IMR-90 (cell line): ENCODE results near the gene PLIN5. TPM values are rescaled to one million over a fixed set of nuclear protein-coding genes. Genes with fewer than 3 reads are reported as not detected.

ENCODE experiments used
- ATAC-seq: fragments of 200-7000 bp; cut with Tn5 transposase; 2 replicates; pipeline ENCODE4 v1.9.1; 2020; ENCODE audit warnings: low read depth, mild to moderate bottlenecking, moderate library complexity
- BruUV-seq: library from RNA; stranded (reverse); fragments of 400-500 nt; replicated peaks from 2 replicates; lab custom pipeline; 2021; lab: Mats Ljungman, UMichigan
- CTCF ChIA-PET: fragments of 300-600 bp; formaldehyde crosslinking; extraction: SDS; loops from one replicate; lab custom pipeline; 2021; ENCODE audit warnings: antibody characterized with exemption; lab: Yijun Ruan, JAX
- POLR2A ChIA-PET: fragments of 300-600 bp; sonication (Branson Sonifier 250); formaldehyde crosslinking; loops from one replicate; lab custom pipeline; 2022; ENCODE audit warnings: antibody characterized with exemption; ENCODE audit not compliant: unreplicated experiment; lab: Charles Lee
- DNase-seq: peaks from one replicate; pipeline ENCODE4 v3.0.0; 2013
- H2AFZ ChIP-seq: replicated peaks from 2 replicates; pipeline ENCODE3; 2013; ENCODE audit warnings: low read length, mild to moderate bottlenecking; ENCODE audit not compliant: poor library complexity
- H2AK5ac ChIP-seq: 2 replicates; pipeline ENCODE4 v1.6.1; 2013; ENCODE audit warnings: low read depth, low read length, inconsistent platforms
- H2AK9ac ChIP-seq: replicated peaks from 2 replicates; pipeline ENCODE3; 2013; ENCODE audit warnings: mild to moderate bottlenecking, low read depth, low read length, moderate library complexity; ENCODE audit not compliant: poor library complexity
- H2BK120ac ChIP-seq: 2 replicates; pipeline ENCODE4 v1.6.1; 2013; ENCODE audit warnings: low read depth, low read length, inconsistent platforms
- H2BK15ac ChIP-seq: 3 replicates; pipeline ENCODE4 v1.6.1; 2013; ENCODE audit warnings: low read depth, low read length, inconsistent platforms
- H2BK20ac ChIP-seq: 2 replicates; pipeline ENCODE4 v1.6.1; 2013; ENCODE audit warnings: low read depth, mild to moderate bottlenecking, inconsistent platforms, low read length, moderate library complexity
- H2BK5ac ChIP-seq: 2 replicates; pipeline ENCODE4 v1.6.1; 2013; ENCODE audit warnings: mild to moderate bottlenecking, low read depth, low read length, inconsistent platforms; ENCODE audit not compliant: poor library complexity, severe bottlenecking
- H3K14ac ChIP-seq: replicated peaks from 2 replicates; pipeline ENCODE4 v1.6.1; 2013; ENCODE audit warnings: low read depth, low read length, inconsistent platforms
- H3K18ac ChIP-seq: 2 replicates; pipeline ENCODE4 v1.6.1; 2013; ENCODE audit warnings: low read depth, low read length, control low read depth
- H3K23ac ChIP-seq: 2 replicates; pipeline ENCODE4 v1.6.1; 2013; ENCODE audit warnings: low read depth, low read length, inconsistent platforms
- H3K27ac ChIP-seq: 2 replicates; pipeline ENCODE4 v1.5.1; 2013; ENCODE audit warnings: mild to moderate bottlenecking, control low read depth, low read length; ENCODE audit not compliant: insufficient read depth
- H3K27me3 ChIP-seq: 2 replicates; pipeline ENCODE4 v1.6.1; 2013; ENCODE audit warnings: low read length; ENCODE audit not compliant: control insufficient read depth, insufficient read depth
- H3K36me3 ChIP-seq: 2 replicates; pipeline ENCODE4 v1.6.1; 2013; ENCODE audit warnings: low read length, mixed read lengths; ENCODE audit not compliant: control insufficient read depth, insufficient read depth
- H3K4ac ChIP-seq: 2 replicates; pipeline ENCODE4 v1.6.1; 2013; ENCODE audit warnings: low read depth, low read length, inconsistent platforms
- H3K4me1 ChIP-seq: 2 replicates; pipeline ENCODE4 v1.6.1; 2013; ENCODE audit warnings: low read length, mixed read lengths; ENCODE audit not compliant: control insufficient read depth, insufficient read depth
- H3K4me2 ChIP-seq: 2 replicates; pipeline ENCODE4 v1.6.1; 2013; ENCODE audit warnings: low read depth, mild to moderate bottlenecking, control low read depth, low read length, moderate library complexity
- H3K4me3 ChIP-seq: 2 replicates; pipeline ENCODE4 v1.5.1; 2013; ENCODE audit warnings: low read depth, mild to moderate bottlenecking, control low read depth, low read length, moderate library complexity; ENCODE audit not compliant: insufficient read depth
- H3K56ac ChIP-seq: 2 replicates; pipeline ENCODE4 v1.6.1; 2013; ENCODE audit warnings: low read length, inconsistent platforms; ENCODE audit not compliant: insufficient read depth; ENCODE audit errors: extremely low read depth
- H3K79me1 ChIP-seq, 2 experiments: 2 replicates each; pipeline ENCODE4 v1.6.1; 2013; ENCODE audit warnings: low read length in 2 of 2, inconsistent platforms in 1 of 2, low read depth in 1 of 2
- H3K9ac ChIP-seq: 2 replicates; pipeline ENCODE4 v1.6.1; 2013; ENCODE audit warnings: low read depth, low read length, control low read depth
- H3K9me1 ChIP-seq: 2 replicates; pipeline ENCODE4 v1.6.1; 2013; ENCODE audit warnings: low read length, inconsistent platforms; ENCODE audit not compliant: insufficient read depth
- H3K9me3 ChIP-seq: 2 replicates; pipeline ENCODE4 v1.6.1; 2013; ENCODE audit warnings: low read length; ENCODE audit not compliant: control insufficient read depth, insufficient read depth
- H4K20me1 ChIP-seq: 2 replicates; pipeline ENCODE4 v1.6.1; 2013; ENCODE audit warnings: low read length, inconsistent platforms; ENCODE audit not compliant: insufficient read depth
- H4K5ac ChIP-seq: 2 replicates; pipeline ENCODE4 v1.6.1; 2013; ENCODE audit warnings: mild to moderate bottlenecking, low read depth, low read length, control low read depth
- H4K8ac ChIP-seq, 2 experiments: 2 replicates each; pipeline ENCODE4 v1.6.1; 2013; ENCODE audit warnings: low read depth in 2 of 2, low read length in 2 of 2, control low read depth in 1 of 2, inconsistent platforms in 1 of 2
- H4K91ac ChIP-seq: 2 replicates; pipeline ENCODE4 v1.6.1; 2013; ENCODE audit warnings: low read depth, low read length, inconsistent platforms; ENCODE audit not compliant: insufficient read depth
- BHLHE40 ChIP-seq: fragments of 150-350 bp; IDR thresholded peaks from 2 replicates; pipeline ENCODE4 v1.6.1; 2016; ENCODE audit warnings: mild to moderate bottlenecking, low read depth, low read length
- CEBPB ChIP-seq: IDR thresholded peaks from 2 replicates; pipeline ENCODE4 v1.6.1; 2012; ENCODE audit warnings: low read depth, low read length, improper control_type of control experiment
- CHD1 ChIP-seq: IDR thresholded peaks from 2 replicates; pipeline ENCODE4 v1.6.1; 2012; ENCODE audit warnings: low read depth, low read length, improper control_type of control experiment
- ELK1 ChIP-seq: fragments of 150-350 bp; IDR thresholded peaks from 2 replicates; pipeline ENCODE4 v1.6.1; 2016; ENCODE audit warnings: low read depth, mild to moderate bottlenecking, low read length, moderate library complexity, borderline replicate concordance
- FOS ChIP-seq: fragments of 150-350 bp; IDR thresholded peaks from 2 replicates; pipeline ENCODE4 v1.6.1; 2016; ENCODE audit warnings: low read depth, low read length
- MAFK ChIP-seq: IDR thresholded peaks from 2 replicates; pipeline ENCODE4 v1.6.1; 2012; ENCODE audit warnings: low read depth, low read length, improper control_type of control experiment
- MXI1 ChIP-seq: IDR thresholded peaks from 2 replicates; pipeline ENCODE4 v1.6.1; 2012; ENCODE audit warnings: low read depth, mild to moderate bottlenecking, low read length, moderate library complexity, borderline replicate concordance
- POLR2A ChIP-seq: IDR thresholded peaks from 2 replicates; pipeline ENCODE4 v1.6.1; 2012; ENCODE audit warnings: mild to moderate bottlenecking, low read depth, low read length
- RAD21 ChIP-seq: IDR thresholded peaks from 2 replicates; pipeline ENCODE4 v1.6.1; 2012; ENCODE audit warnings: low read length, improper control_type of control experiment
- RCOR1 ChIP-seq: IDR thresholded peaks from 2 replicates; pipeline ENCODE4 v1.6.1; 2012; ENCODE audit warnings: mild to moderate bottlenecking, low read length, improper control_type of control experiment; ENCODE audit not compliant: insufficient replicate concordance
- RFX5 ChIP-seq: IDR thresholded peaks from 2 replicates; pipeline ENCODE4 v1.8.0; 2012; ENCODE audit warnings: low read depth, mild to moderate bottlenecking, low read length, moderate library complexity
- SMC3 ChIP-seq: fragments of 150-350 bp; IDR thresholded peaks from 2 replicates; pipeline ENCODE4 v1.6.1; 2016; ENCODE audit warnings: low read depth, mild to moderate bottlenecking, antibody characterized with exemption, low read length, moderate library complexity
- WGBS, 2 experiments: methylation state at CpG; one replicate each; pipeline versions ENCODE4 v1.1.5 to v1.1.7; 2013; ENCODE audit warnings: missing lambda C conversion rate in 2 of 2; ENCODE audit not compliant: insufficient read length in 1 of 2; ENCODE audit errors: extremely low coverage in 2 of 2; 5-methylcytosine and 5-hydroxymethylcytosine counted together
- dilution Hi-C: fragments of 300-500 bp; cut with HindIII; formaldehyde crosslinking; loops from one replicate; pipeline ENCODE4 v1.14.3; 2018; ENCODE audit warnings: low sequenced_read_pairs; ENCODE audit not compliant: unreplicated experiment
- in situ Hi-C: fragments of 300-500 bp; cut with MboI; formaldehyde crosslinking; loops from 3 replicates; pipeline ENCODE4 v1.14.3; 2019; ENCODE audit warnings: low sequenced_read_pairs, inconsistent platforms, mixed read lengths
- intact Hi-C: fragments of 100-400 bp; cut with micrococcal nuclease; formaldehyde crosslinking; loops from 2 replicates; pipeline ENCODE4 v1.10.0; 2022
- polyA plus RNA-seq, 3 experiments: library from polyadenylated mRNA; depleted of rRNA; stranded (reverse); fragments of >200 nt; gene quantifications; 2 replicates each; pipeline ENCODE4 v1.2.3, GENCODE V29; 2012; ENCODE audit warnings: low replicate concordance in 1 of 3
- total RNA-seq: library from RNA; depleted of rRNA; stranded (reverse); fragments of >200 nt; gene quantifications from 2 replicates; pipeline ENCODE4 v1.2.3, GENCODE V29; 2012

The PLIN5 gene
- total and polyA plus RNA-seq, 2 of the 4 experiments (the other 2 are of a cell fraction): not detected

- TF ChIP-seq ELK1 (no peak), RAD21 (no peak)
Measured at GRCh38 chr19:4501691-4502090, 33.3 kb downstream of the PLIN5 start (continued).

DNA sequence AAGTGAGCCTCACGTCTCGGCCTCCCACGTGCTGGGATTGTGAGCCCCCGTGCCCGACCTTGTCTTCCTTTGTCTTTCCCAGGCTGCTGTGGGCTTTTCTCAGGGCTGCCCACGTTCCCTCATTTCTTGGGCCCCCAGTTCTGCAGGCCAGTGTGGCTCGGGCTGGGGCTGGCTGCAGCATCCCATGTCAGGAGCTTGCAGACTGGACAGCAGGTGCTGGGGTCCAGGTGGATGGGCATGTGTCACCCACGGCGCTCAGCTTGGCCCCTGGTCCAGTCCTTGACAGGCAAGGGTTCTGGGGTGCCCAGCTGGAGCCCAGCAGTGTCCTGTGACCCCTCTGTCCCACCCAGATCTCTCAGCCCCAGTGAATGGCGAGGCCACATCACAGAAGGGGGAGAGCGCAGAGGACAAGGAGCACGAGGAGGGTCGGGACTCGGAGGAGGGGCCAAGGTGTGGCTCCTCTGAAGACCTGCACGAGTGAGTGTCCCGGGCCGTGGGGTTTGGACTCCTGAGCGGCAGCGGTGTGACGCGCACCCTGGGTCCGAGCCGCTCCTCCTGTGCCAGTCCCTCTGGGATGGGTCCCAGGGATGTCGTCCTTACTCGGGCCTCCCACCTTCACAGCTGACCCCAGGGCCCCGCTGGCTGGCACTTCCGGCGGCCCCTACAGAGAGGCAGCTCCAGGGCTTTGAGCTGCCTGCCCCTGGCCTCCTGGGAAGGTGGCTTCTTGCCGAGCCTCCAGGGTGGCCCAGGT is 34.0 kb downstream of the PLIN5 start:
- Histone ChIP-seq H3K56ac (no peak overlapping the region), H3K9ac (no peak overlapping the region), H3K4me2 (no peak overlapping the region), H2BK15ac (no peak overlapping the region), H2AK9ac (no peak overlapping the region), H3K4me3 (no peak overlapping the region), H4K8ac (no peak overlapping the region), H3K4me1 (no peaks in the 10 kb centered on the region), H3K9me1 (0 out of 2 replicates have a peak, but pooled peaks cover 2% of the 10 kb centered on the region), H4K91ac (no peak overlapping the region), H3K9me3 (no peaks in the 10 kb centered on the region), H3K79me1 (no peaks in the 10 kb centered on the region; a peak in 1 of 4 replicates), H3K18ac (no peak overlapping the region), H3K14ac (no peak overlapping the region), H2BK5ac (no peak overlapping the region), H3K4ac (no peak overlapping the region), H3K27me3 (no peaks in the 10 kb centered on the region), H3K36me3 (peaks cover 74% of the 10 kb centered on the region), H3K27ac (no peak overlapping the region), H2AFZ (no peak overlapping the region), H2AK5ac (no peak overlapping the region), H2BK120ac (no peak overlapping the region), H2BK20ac (no peak overlapping the region), H4K5ac (no peak overlapping the region), H3K23ac (no peak overlapping the region), H4K20me1 (no peaks in the 10 kb centered on the region)
- dilution Hi-C loops (no loop called here), in situ Hi-C loops (no loop called here), intact Hi-C loops (no loop called here)
- WGBS, 2 experiments: 90% methylated on average over 19 of the region's 29 CpGs; no CpG with 5 or more reads in 1 of the 2 experiments
- ATAC-seq: no peak
- ChIA-PET POLR2A (no interaction called here), CTCF (interaction anchor here (0.7 kb wide), 1 partner anchor 32 kb away, joined by 3 read pairs; no protein-coding TSS in a partner anchor)
- DNase-seq: no peak
- TF ChIP-seq CEBPB: no peak
- TF ChIP-seq MXI1: no peak
- no peak for TF ChIP-seq RCOR1
- TF ChIP-seq CHD1: no peak
- no peak for TF ChIP-seq BHLHE40
- TF ChIP-seq FOS: no peak
- TF ChIP-seq RAD21: no peak
- no peak for TF ChIP-seq RFX5
- no peak for TF ChIP-seq MAFK
- TF ChIP-seq SMC3: no peak
- TF ChIP-seq POLR2A: no peak
- BruUV-seq: no TSS peak
